GM12878 (cell line): ENCODE data around the gene MMP20. TPM values are rescaled to one million over a fixed set of nuclear protein-coding genes. Genes with fewer than 3 reads are reported as not detected.

Experiments
- CBX3 ChIP-seq: fragments of 200-600 bp; sonication (generic); IDR thresholded peaks from 2 replicates; pipeline ENCODE4 v1.6.1; 2016; ENCODE audit warnings: low read depth, borderline replicate concordance
- CHD2 ChIP-seq: IDR thresholded peaks from 2 replicates; pipeline ENCODE4 v1.6.1; 2011; ENCODE audit warnings: low read depth, low read length, improper control_type of control experiment, borderline replicate concordance
- FOXM1 ChIP-seq: IDR thresholded peaks from 2 replicates; pipeline ENCODE4 v1.6.1; 2012; ENCODE audit warnings: low read depth, mild to moderate bottlenecking, inconsistent platforms, low read length, moderate library complexity
- GABPA ChIP-seq: IDR thresholded peaks from 2 replicates; pipeline ENCODE4 v1.6.1; 2014; ENCODE audit warnings: antibody characterized with exemption, low read depth, mild to moderate bottlenecking, inconsistent platforms
- IKZF1 ChIP-seq: fragments of 450-650 bp; conservative IDR thresholded peaks from 2 replicates; pipeline ENCODE4 v1.6.1; 2017; ENCODE audit warnings: antibody characterized with exemption, mild to moderate bottlenecking
- MYB ChIP-seq: fragments of 150-350 bp; IDR thresholded peaks from 2 replicates; pipeline ENCODE4 v1.6.1; 2014; ENCODE audit warnings: mild to moderate bottlenecking, low read depth, low read length, borderline replicate concordance
- NFXL1 ChIP-seq: fragments of 450-650 bp; IDR thresholded peaks from 2 replicates; pipeline ENCODE4 v1.6.1; 2017; ENCODE audit warnings: antibody characterized with exemption, mild to moderate bottlenecking, borderline replicate concordance
- POLR2AphosphoS5 ChIP-seq: IDR thresholded peaks from 2 replicates; pipeline ENCODE4 v1.6.1; 2011; ENCODE audit warnings: mild to moderate bottlenecking, low read length, inconsistent platforms
- STAT3 ChIP-seq: IDR thresholded peaks from 2 replicates; pipeline ENCODE4 v1.6.1; 2011; ENCODE audit warnings: low read depth, low read length, improper control_type of control experiment
- ZNF207 ChIP-seq: fragments of 450-650 bp; IDR thresholded peaks from 2 replicates; pipeline ENCODE4 v1.6.1; 2014; ENCODE audit warnings: antibody characterized with exemption, mild to moderate bottlenecking, borderline replicate concordance
- polyA plus RNA-seq, 11 experiments: library from polyadenylated mRNA; depleted of rRNA in 4 of 11; unstranded in 6 of 11; stranded (reverse) in 5 of 11; fragments of >200 nt; fragmentation: Nextera tagmentation in 4 of 11; fragmentation: Illumina TruSeq in 1 of 11; extraction: Ambion mirVana in 4 of 11; extraction: Trizol in 1 of 11; gene quantifications; 1 replicate in 1 of 11; 2 replicates in 10 of 11; pipeline versions ENCODE4 v1.2.1 to v1.2.3, GENCODE V29; 2011 to 2016; ENCODE audit warnings: inconsistent platforms in 2 of 11, missing spikeins in 2 of 11, low read depth in 1 of 11
- total RNA-seq, 4 experiments: library from RNA; depleted of rRNA in 3 of 4; stranded (reverse); fragments of >200 nt in 3 of 4; fragmentation: Illumina TruSeq in 1 of 4; extraction: Trizol in 1 of 4; gene quantifications; 2 replicates each; pipeline versions ENCODE4 v1.2.1 to v1.2.3, GENCODE V29; 2013 to 2021
- TF ChIP-seq, protein P1 (sequence below): fragments of 450-650 bp; conservative IDR thresholded peaks from 2 replicates; pipeline ENCODE4 v1.6.1; 2017; ENCODE audit warnings: mild to moderate bottlenecking, moderate library complexity
- TF ChIP-seq, protein P2 (sequence below): IDR thresholded peaks from 2 replicates; pipeline ENCODE4 v1.6.1; 2011; ENCODE audit warnings: borderline replicate concordance, low read depth, mild to moderate bottlenecking, moderate library complexity, mixed read lengths, low read length; ENCODE audit not compliant: insufficient read depth; ENCODE audit errors: extremely low read length
- TF ChIP-seq, protein P3 (sequence below): IDR thresholded peaks from 2 replicates; pipeline ENCODE4 v1.6.1; 2011; ENCODE audit warnings: low read depth, low read length, improper control_type of control experiment, borderline replicate concordance

MMP20 gene
- total and polyA plus RNA-seq, 10 of the 15 experiments (the other 5 are each of a cell fraction or from before 2014, with no cell fraction given) = 0.10 to 0.57 (median 0.19) TPM; not detected in 2

DNA sequence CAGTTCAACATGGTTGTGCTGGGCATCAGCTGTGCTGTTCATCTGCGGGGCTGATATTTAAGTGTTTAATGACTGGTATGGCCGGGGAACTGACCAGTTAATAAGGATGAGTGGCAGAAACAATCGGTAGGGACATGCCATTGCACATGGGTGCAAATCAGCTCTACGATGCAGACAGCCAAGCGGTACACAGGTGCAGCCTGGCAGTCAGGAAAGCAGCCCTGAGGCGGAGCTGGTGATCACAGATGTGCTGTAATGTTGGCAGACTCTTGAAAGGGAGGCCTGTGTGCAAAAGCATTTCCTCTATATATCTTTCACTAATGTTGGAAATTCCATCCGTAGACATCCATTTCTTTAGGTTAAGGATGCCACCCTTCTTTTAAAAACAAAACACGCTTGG lies 1.1 kb downstream of the MMP20 start (continued):
- TF ChIP-seq IKZF1 (no peak), NFXL1 (no peak), MYB (no peak), FOXM1 (no peak), STAT3 (no peak), POLR2AphosphoS5 (no peak), CHD2 (no peak), CBX3 (no peak), GABPA (no peak), ZNF207 (no peak)
- TF ChIP-seq, protein P1, sequence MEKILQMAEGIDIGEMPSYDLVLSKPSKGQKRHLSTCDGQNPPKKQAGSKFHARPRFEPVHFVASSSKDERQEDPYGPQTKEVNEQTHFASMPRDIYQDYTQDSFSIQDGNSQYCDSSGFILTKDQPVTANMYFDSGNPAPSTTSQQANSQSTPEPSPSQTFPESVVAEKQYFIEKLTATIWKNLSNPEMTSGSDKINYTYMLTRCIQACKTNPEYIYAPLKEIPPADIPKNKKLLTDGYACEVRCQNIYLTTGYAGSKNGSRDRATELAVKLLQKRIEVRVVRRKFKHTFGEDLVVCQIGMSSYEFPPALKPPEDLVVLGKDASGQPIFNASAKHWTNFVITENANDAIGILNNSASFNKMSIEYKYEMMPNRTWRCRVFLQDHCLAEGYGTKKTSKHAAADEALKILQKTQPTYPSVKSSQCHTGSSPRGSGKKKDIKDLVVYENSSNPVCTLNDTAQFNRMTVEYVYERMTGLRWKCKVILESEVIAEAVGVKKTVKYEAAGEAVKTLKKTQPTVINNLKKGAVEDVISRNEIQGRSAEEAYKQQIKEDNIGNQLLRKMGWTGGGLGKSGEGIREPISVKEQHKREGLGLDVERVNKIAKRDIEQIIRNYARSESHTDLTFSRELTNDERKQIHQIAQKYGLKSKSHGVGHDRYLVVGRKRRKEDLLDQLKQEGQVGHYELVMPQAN = no peak
- TF ChIP-seq, protein P2, sequence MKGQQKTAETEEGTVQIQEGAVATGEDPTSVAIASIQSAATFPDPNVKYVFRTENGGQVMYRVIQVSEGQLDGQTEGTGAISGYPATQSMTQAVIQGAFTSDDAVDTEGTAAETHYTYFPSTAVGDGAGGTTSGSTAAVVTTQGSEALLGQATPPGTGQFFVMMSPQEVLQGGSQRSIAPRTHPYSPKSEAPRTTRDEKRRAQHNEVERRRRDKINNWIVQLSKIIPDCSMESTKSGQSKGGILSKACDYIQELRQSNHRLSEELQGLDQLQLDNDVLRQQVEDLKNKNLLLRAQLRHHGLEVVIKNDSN = no peak
- TF ChIP-seq, protein P3, sequence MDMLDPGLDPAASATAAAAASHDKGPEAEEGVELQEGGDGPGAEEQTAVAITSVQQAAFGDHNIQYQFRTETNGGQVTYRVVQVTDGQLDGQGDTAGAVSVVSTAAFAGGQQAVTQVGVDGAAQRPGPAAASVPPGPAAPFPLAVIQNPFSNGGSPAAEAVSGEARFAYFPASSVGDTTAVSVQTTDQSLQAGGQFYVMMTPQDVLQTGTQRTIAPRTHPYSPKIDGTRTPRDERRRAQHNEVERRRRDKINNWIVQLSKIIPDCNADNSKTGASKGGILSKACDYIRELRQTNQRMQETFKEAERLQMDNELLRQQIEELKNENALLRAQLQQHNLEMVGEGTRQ = no peak
